ENCODE data around the gene TRAM2. TPM values are rescaled to one million over a fixed set of nuclear protein-coding genes. Genes with fewer than 3 reads are reported as not detected.

TRAM2 gene
- total and polyA plus RNA-seq, 2 of the 8 experiments (the other 6 are each of a cell fraction or from before 2014, with no cell fraction given): 9.0 to 21.4 TPM

DNA sequence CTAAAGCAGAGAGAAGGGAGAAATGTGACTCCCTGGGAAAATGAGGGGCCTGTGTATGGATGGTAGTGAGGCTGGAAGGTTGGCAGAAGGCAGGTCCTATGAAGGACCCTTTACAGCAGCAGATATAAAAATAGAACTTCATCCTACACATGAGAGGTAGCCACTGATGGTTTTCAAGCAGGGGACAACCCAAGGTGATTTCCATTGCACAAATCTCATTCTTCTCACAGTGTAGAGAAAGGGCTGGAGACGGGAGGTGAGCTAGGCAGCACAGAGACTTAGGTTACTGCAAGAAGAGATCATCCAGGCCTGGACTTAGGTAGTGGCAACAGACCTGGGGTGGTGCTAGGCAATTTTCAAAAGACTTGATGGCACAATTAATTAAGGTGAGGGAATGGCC, 30.7 kb downstream of the TRAM2 start:
- Histone ChIP-seq H2BK20ac (ENCODE audit: low read length) (no peak overlapping the region), H3K9ac (replicated peaks in 1 of 4; ENCODE audit: extremely low read depth in 1 of 4, low read depth in 3 of 4, low read length in 3 of 4) (no peak overlapping the region; a peak in 1 of 7 replicates), H3K4me1 (replicated peaks in 1 of 4; ENCODE audit: control insufficient read depth in 3 of 4, insufficient read depth in 4 of 4, low read length in 3 of 4) (peaks cover 0 to 12% (median 4%) of the 10 kb centered on the region in 4 experiments; a peak in 6 of 7 replicates), H3K79me2 (ENCODE audit: control insufficient read depth in 1 of 2, insufficient read depth in 2 of 2, low read length in 2 of 2) (peaks cover 0 to 55% of the 10 kb centered on the region in 2 experiments; a peak in 2 of 4 replicates), H3K23me2 (ENCODE audit: low read depth, low read length) (no peaks in the 10 kb centered on the region; the same call in 1 of the 2 replicates), H3K27ac (ENCODE audit: low read depth, low read length) (no peak overlapping the region), H3K56ac (replicated peaks; ENCODE audit: insufficient read length, low read depth, low read length) (no peak overlapping the region), H2BK5ac (ENCODE audit: low read depth, low read length) (no peak overlapping the region), H3K23ac (ENCODE audit: insufficient read length) (no peak overlapping the region), H3K4me3 (ENCODE audit: extremely low read depth in 1 of 4, insufficient read depth in 2 of 4, low read depth in 3 of 4, low read length in 4 of 4) (no peak overlapping the region), H4K5ac (ENCODE audit: insufficient read length, low read depth, low read length) (no peak overlapping the region), H3K36me3 (ENCODE audit: control insufficient read depth in 2 of 4, insufficient read depth in 4 of 4, low read length in 3 of 4) (no peaks in the 10 kb centered on the region; a peak in 1 of 8 replicates), H2AK5ac (ENCODE audit: low read depth, low read length) (no peak overlapping the region), H2BK120ac (replicated peaks; ENCODE audit: low read depth, low read length) (no peak overlapping the region), H2BK12ac (ENCODE audit: low read depth, low read length) (no peak overlapping the region), H4K91ac (replicated peaks; ENCODE audit: insufficient read length, low read length) (no peak overlapping the region), H2AFZ (ENCODE audit: low read length) (no peak overlapping the region), H3K79me1 (ENCODE audit: low read depth, low read length) (peaks cover 8% of the 10 kb centered on the region; the same call in 1 of the 2 replicates), H3K4me2 (ENCODE audit: insufficient read depth in 1 of 2, low read depth in 2 of 2, low read length in 2 of 2) (no peak overlapping the region), H2BK15ac (ENCODE audit: low read length) (no peak overlapping the region), H3K9me3 (ENCODE audit: insufficient read depth in 2 of 2, low read depth in 1 of 2, low read length in 1 of 2) (no peaks in the 10 kb centered on the region), H3K18ac (ENCODE audit: extremely low read depth, low read length) (no peak overlapping the region), H3K27me3 (replicated peaks in 1 of 4; ENCODE audit: control insufficient read depth in 3 of 4, extremely low read depth in 1 of 4, insufficient read depth in 3 of 4, low read length in 3 of 4) (no peaks in the 10 kb centered on the region), H3K14ac (ENCODE audit: insufficient read length) (no peak overlapping the region), H4K8ac (ENCODE audit: extremely low read depth, insufficient read depth, low read length) (no peak overlapping the region), H3K4ac (replicated peaks; ENCODE audit: insufficient read length, low read depth, low read length) (no peak overlapping the region), H4K20me1 (replicated peaks in 1 of 2; ENCODE audit: control insufficient read depth in 1 of 2, insufficient read depth in 2 of 2, low read length in 2 of 2) (no peaks in the 10 kb centered on the region)
- POLR2A ChIA-PET (ENCODE audit: partially characterized antibody): interaction anchor here (1.6 kb wide), 1 partner anchor 31 kb away, joined by 3 read pairs; no protein-coding TSS in a partner anchor
- CTCF ChIA-PET (ENCODE audit: partially characterized antibody): interaction anchor here (0.6 to 1.9 kb wide), 2 partner anchors 10 to 15 kb away, joined by 3 to 4 read pairs; no protein-coding TSS in a partner anchor
- no peak for FAIRE-seq
- DNase-seq (ENCODE audit: low read depth in 1 of 2, low spot score in 2 of 2): no peak
- 93% methylated on average over 1 of the region's 1 CpG; no CpG with 5 or more reads in 1 of the 2 experiments for WGBS, 2 experiments (ENCODE audit: extremely low coverage in 1 of 2, insufficient coverage in 1 of 2, insufficient read length in 1 of 2, insufficient replicate concordance in 2 of 2, low coverage in 1 of 2, low lambda C conversion rate in 2 of 2, missing lambda C conversion rate in 1 of 2)
- TF ChIP-seq KDM5A (IDR thresholded peaks at IDR 0.05; ENCODE audit: low read length) (no peak), TCF12 (IDR thresholded peaks at IDR 0.05; ENCODE audit: low read depth, low read length) (no peak), TAF7 (optimal IDR thresholded peaks at IDR 0.05; ENCODE audit: borderline replicate concordance, low read depth, low read length) (no peak), HDAC2 (IDR thresholded peaks at IDR 0.05; ENCODE audit: borderline replicate concordance in 1 of 2, low read depth in 2 of 2, low read length in 2 of 2) (no peak), TAF1 (IDR thresholded peaks at IDR 0.05; ENCODE audit: low read depth, low read length) (no peak), EGR1 (IDR thresholded peaks at IDR 0.05; ENCODE audit: borderline replicate concordance, low read depth, low read length) (no peak), CTCF (IDR thresholded peaks at IDR 0.05; ENCODE audit: control extremely low read depth in 1 of 3, insufficient read depth in 1 of 3, low read depth in 1 of 3, low read length in 3 of 3) (no peak), SAP30 (IDR thresholded peaks at IDR 0.05; ENCODE audit: insufficient read depth, insufficient replicate concordance, low read length) (no peak), HDAC6 (IDR thresholded peaks at IDR 0.05; ENCODE audit: low read depth, low read length) (no peak), SUZ12 (IDR thresholded peaks at IDR 0.05; ENCODE audit: low read length) (no peak)
